Central memory CD8-positive, alpha-beta T cell (primary cell): ENCODE data around the gene ELP4.

Source experiments
- ATAC-seq: fragments of 150-1000 bp; cut with Tn5 transposase; replicated peaks from 2 replicates; pipeline ENCODE4 v1.10.0; 2022; ENCODE audit warnings: mild to moderate bottlenecking, moderate FRiP score, moderate number of reproducible peaks; ENCODE audit not compliant: poor library complexity, severe bottlenecking; ENCODE audit errors: extremely low read depth
- DNase-seq, 2 donors: peaks; one replicate each; pipeline ENCODE4 v3.0.0; 2021; ENCODE audit warnings: low spot score in 2 of 2
- H3K27ac Mint-ChIP-seq: one replicate; pipeline ENCODE4 v1.8.0; 2022; ENCODE audit warnings: low read depth, mild to moderate bottlenecking, moderate library complexity, mixed read lengths
- H3K27me3 Mint-ChIP-seq: one replicate; pipeline ENCODE4 v1.8.0; 2022; ENCODE audit warnings: mixed read lengths
- H3K36me3 Mint-ChIP-seq: one replicate; pipeline ENCODE4 v1.8.0; 2022; ENCODE audit warnings: mild to moderate bottlenecking, moderate library complexity, mixed read lengths; ENCODE audit not compliant: insufficient read depth
- H3K4me1 Mint-ChIP-seq: one replicate; pipeline ENCODE4 v1.8.0; 2022; ENCODE audit warnings: mixed read lengths
- H3K4me3 Mint-ChIP-seq: one replicate; pipeline ENCODE4 v1.8.0; 2022; ENCODE audit warnings: mild to moderate bottlenecking, moderate library complexity, mixed read lengths
- H3K9me3 Mint-ChIP-seq: one replicate; pipeline ENCODE4 v1.8.0; 2022; ENCODE audit warnings: mixed read lengths

ELP4 gene

DNA sequence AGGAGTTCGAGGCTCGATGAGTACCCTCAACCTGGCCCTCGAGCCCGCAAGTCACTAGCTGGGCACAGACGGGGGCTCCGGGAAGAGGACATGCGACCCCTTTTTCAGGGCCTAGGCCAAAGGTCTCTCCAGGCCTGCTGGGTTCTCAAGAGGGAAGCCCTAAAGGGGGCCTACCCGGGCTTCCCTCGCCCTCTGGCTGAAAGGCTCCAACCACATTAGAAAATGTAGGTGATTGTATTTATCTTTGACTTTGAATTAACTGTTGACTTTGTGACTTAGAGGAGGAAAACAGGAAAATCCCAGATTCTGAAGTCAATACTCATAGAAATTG lies 308.8 kb downstream of the ELP4 start:
- Mint-ChIP-seq H3K4me1 (peaks cover 13% of the 10 kb centered on the region), H3K27ac (no peak overlapping the region), H3K4me3 (no peak overlapping the region), H3K27me3 (peaks cover 82% of the 10 kb centered on the region), H3K36me3 (peaks cover 7% of the 10 kb centered on the region), H3K9me3 (no peaks in the 10 kb centered on the region)
- DNase-seq (no peak), ATAC-seq (no peak)

DNA sequence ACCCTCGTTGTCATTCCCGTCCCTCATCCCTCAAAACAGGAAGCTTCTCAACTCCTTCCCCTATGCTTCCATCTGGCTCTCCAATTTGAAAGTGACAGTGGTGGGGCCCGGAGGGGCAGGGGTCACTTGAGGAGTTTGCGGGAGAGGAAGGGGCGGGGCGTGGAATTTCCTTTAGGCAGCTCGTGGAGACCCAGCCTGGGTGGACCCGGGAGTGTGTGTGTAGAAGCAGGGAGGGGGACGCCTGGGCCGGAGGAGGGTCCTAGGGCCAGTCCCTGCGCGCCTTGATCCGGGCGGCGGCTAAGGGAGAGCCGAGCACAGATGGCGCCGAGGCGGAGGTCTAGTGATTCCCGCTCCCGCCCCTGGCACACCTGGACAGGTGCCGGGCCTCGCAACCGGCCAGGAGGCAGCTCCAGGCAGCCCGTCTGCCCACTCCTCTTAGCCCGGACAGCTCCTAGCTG lies 309.3 kb downstream of the ELP4 start:
- Mint-ChIP-seq H3K9me3 (no peaks in the 10 kb centered on the region), H3K27ac (no peak overlapping the region), H3K27me3 (peaks cover 87% of the 10 kb centered on the region)

DNA sequence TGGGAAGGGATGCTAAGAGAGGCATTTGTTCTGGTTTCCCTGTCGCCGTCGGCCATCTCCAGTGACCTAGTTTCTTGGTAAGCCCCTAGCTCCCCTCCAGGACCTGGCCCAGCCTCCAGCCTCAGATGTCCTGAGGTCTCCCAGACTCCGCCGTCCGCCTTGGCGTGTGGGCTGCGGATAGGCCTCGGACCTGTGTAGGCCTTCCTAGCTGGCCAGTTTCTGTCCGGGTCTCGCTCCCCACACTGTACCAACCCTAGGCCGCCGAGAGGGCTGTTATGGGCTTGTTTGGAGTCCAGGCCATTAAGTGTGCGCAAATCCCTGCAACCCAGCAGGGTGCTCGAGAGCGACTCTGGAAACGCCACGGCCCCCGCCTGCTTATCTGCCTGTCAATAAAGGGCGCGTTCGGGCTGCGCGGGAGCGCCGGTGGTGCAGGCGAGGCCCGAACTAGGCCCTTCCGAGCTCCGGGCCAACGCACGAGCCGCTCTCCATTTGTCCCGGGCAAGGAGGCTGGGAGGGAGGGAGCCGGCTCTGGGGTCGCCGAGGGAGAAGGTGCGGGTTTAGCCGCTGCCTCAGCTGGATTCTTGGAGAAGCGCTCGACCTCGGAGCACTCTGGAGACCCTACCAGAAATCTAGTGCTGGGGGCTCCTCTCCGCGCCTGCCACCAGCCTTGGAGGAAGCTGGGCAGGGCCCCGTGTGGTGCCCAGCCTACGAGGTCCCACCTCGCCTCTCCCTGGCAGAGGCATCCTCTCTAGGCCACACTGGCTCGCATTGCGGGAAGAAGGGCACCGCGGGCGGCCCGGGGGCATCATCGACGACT lies 310.3 kb downstream of the ELP4 start:
- Mint-ChIP-seq H3K27ac (no peak overlapping the region), H3K4me3 (no peak overlapping the region), H3K4me1 (peaks cover 10% of the 10 kb centered on the region), H3K36me3 (peaks cover 9% of the 10 kb centered on the region), H3K9me3 (no peaks in the 10 kb centered on the region), H3K27me3 (peaks cover 89% of the 10 kb centered on the region)
- ATAC-seq (no peak), DNase-seq (peak in 1 of 2 donors; percentile 7)

More for the DNA sequence above, 309.3 kb downstream of the ELP4 start:
- Mint-ChIP-seq H3K36me3 (peaks cover 7% of the 10 kb centered on the region), H3K4me1 (peaks cover 13% of the 10 kb centered on the region), H3K4me3 (no peak overlapping the region)
- ATAC-seq (no peak), DNase-seq (no peak)

DNA sequence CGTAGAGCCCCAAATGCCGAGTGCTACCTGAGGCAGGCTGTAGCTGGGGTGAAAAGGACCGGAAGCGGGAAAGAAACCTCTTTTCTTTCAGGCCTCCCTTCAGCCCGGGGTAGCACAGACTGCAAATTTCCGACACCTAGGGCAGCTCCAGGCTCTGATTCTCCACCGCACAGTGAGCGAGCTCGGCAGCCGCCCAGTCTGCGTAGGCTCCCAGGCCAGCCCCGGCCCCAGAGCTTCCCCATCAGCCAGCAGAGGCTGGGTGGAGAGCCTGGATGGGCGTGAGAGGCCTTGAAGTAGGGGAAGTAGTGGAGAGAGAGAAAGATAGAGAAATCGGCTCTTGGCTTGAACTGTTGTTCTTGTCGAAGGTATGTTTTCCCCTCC lies 310.9 kb downstream of the ELP4 start:
- H3K9me3 Mint-ChIP-seq, result no peaks in the 10 kb centered on the region
- peaks cover 9% of the 10 kb centered on the region for H3K36me3 Mint-ChIP-seq
- H3K27me3 Mint-ChIP-seq, result peaks cover 89% of the 10 kb centered on the region
- no peak for ATAC-seq
- no peak overlapping the region for H3K4me3 Mint-ChIP-seq
- H3K4me1 Mint-ChIP-seq, result peaks cover 5% of the 10 kb centered on the region
- no peak for DNase-seq
- no peak overlapping the region for H3K27ac Mint-ChIP-seq

DNA sequence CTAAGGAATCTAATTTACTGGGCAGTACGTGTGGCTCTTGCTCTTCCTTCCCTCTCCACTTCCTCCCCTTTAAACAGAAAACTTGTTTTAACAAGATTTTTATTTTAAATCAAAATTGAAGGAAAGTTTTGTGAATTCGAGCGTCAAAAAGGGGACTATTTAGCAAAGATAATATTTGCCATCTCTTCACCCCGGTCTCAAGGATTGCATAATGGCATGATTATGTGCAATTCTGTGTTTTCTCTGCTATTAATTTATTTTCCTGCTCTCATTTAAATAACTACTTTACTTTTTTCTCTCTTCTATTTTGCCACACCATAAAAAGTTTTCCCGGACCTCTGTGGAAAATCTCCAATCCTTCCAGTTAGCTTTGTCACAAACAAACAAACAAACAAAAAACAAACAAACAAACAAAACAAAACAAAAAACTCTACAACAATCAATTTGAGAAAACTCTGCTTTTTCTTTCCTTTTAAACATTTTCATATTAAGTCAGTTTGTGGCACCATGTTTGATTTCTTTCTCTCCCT lies 311.7 kb downstream of the ELP4 start:
- H3K9me3 Mint-ChIP-seq, result no peaks in the 10 kb centered on the region
- peaks cover 2% of the 10 kb centered on the region for H3K4me1 Mint-ChIP-seq
- peaks cover 89% of the 10 kb centered on the region for H3K27me3 Mint-ChIP-seq
- DNase-seq (no peak), ATAC-seq (no peak)
- peak overlapping the region; percentile 36 for H3K27ac Mint-ChIP-seq
- no peak overlapping the region for H3K4me3 Mint-ChIP-seq
- H3K36me3 Mint-ChIP-seq, result peaks cover 6% of the 10 kb centered on the region

DNA sequence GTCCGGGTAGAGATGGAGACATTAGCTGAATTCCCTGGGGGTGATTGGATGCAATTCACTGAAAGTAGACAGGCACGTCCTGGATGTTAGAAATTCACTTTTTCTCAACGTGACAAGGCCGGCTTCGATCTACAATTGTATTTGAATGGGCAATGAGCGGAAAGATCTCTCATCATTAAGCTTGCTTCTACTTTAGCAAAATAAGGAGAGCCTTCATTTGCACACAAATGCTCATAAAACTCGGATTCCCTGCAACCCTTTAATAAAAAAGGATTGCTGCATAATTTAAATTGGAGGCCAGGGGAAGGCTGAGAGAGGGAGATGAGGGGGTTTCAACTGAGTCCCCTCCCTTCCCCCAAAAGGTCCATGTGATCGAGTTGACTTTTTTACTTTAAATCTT lies 312.2 kb downstream of the ELP4 start:
- Mint-ChIP-seq H3K4me3 (no peak overlapping the region), H3K27ac (peak overlapping the region; percentile 36), H3K9me3 (no peaks in the 10 kb centered on the region), H3K27me3 (peaks cover 90% of the 10 kb centered on the region), H3K4me1 (no peaks in the 10 kb centered on the region), H3K36me3 (peaks cover 6% of the 10 kb centered on the region)
- ATAC-seq (no peak), DNase-seq (no peak)

DNA sequence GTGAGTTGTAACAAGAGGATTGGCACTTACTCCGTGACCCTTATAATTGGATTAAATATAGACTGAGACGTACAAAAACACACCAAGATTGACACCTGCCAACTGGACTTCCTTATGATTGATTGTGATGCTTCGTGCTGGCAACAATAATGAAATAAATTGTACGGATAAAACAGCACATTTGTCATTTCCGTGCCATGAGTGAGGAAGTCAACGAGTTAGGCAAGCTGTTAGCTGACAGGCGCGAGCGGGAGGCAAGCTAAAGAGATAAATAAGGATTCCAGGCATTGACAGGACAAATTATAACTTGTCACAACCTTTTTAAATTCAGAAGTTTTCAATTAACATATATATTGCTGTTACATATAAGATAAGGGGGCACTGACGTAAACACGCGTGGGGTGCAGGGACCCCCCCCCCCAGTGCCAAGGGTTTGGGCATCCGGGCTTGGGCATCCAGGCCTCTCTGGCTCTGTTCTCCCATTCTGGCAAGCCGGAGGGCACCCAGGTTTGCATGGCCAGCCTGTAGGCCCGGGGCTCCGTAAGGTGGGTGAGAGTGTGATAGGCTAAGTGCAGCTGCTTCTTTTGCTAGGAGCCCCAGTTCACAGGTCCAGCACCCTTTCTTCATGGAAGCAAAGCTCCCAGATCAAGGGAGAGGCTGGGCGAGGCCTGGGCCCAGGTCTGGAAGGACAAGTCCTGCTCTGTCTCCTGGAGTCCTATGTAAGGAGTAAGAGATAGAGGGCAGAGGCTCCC lies 312.8 kb downstream of the ELP4 start:
- peaks cover 96% of the 10 kb centered on the region for H3K27me3 Mint-ChIP-seq
- no peak overlapping the region for H3K4me3 Mint-ChIP-seq
- H3K27ac Mint-ChIP-seq, result no peak overlapping the region
- H3K4me1 Mint-ChIP-seq, result peaks cover 3% of the 10 kb centered on the region
- H3K9me3 Mint-ChIP-seq, result no peaks in the 10 kb centered on the region
- ATAC-seq (no peak), DNase-seq (no peak)
- peaks cover 6% of the 10 kb centered on the region for H3K36me3 Mint-ChIP-seq

DNA sequence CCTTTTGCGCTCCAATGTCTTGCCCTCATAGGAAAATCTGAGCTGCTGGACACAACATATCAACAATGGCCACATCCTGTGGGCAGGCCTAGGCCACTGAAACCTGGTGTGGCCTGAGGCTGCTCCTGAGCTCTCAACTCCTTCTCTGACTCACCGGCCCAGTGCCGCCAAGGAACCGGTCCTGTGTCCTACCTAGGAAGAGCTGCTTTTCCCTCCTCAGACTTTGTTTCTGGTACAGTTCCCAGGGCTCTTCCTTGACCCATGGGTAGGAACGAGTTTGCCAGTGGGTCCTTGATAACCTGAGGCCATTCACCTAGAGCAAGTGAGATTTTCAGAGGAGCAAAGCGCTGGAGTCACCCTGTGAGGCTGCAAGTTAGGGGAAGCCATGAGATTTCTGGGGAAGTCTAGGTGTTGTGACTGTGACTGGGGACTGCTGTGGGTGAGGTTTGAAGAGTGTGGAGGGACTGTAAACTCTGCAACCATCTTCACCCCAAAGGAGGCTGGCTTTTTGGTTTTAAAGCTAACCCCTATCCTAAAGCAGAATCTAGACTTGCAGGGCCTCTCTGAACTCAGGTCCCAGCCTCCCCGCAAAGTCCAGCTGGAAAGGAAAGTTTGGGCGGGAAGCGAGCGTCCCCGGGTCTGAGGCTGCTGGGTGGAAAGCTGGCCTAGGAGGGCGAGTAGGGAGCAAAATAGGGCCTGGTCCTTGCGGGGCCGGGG lies 313.5 kb downstream of the ELP4 start:
- Mint-ChIP-seq H3K36me3 (peaks cover 8% of the 10 kb centered on the region), H3K27ac (no peak overlapping the region), H3K4me3 (no peak overlapping the region), H3K27me3 (peaks cover 100% of the 10 kb centered on the region), H3K9me3 (no peaks in the 10 kb centered on the region), H3K4me1 (peaks cover 9% of the 10 kb centered on the region)
- DNase-seq, result no peak
- ATAC-seq, result no peak

DNA sequence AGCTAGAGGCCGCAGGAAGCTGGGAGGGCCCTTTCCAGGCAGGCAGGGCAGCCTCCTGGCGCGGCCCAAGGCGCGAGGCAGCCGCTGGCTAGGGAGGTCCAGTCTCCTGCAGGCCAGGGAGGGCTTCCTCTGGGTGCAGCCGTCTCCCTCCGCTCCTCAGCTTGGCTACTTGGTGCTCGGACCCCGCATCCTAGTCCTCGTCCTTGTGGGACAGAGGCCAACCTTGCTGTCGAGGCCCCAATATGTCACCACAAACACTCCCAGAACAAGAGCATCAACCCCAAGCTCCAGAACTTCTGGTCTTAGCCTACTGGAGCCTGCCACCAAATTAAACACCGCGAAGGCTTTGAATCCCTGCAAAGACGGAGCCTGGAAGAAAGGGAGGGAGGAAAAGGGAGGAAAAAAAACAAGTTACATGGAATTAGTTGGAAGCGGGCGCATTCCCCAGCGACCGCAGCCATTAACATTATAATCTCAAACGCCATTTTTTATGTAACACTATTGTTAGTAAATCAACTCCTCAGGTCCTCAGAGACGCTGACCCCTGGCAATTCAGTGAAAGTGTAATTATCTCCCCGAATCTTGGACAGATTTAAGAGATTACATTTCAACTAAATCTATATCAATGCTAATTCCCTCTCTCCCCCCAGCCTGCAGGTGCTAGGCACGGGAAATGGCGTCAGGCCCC lies 314.2 kb downstream of the ELP4 start:
- Mint-ChIP-seq H3K36me3 (peaks cover 8% of the 10 kb centered on the region), H3K4me1 (peaks cover 9% of the 10 kb centered on the region), H3K4me3 (no peak overlapping the region), H3K9me3 (no peaks in the 10 kb centered on the region), H3K27ac (no peak overlapping the region), H3K27me3 (peaks cover 100% of the 10 kb centered on the region)
- DNase-seq (no peak), ATAC-seq (no peak)

DNA sequence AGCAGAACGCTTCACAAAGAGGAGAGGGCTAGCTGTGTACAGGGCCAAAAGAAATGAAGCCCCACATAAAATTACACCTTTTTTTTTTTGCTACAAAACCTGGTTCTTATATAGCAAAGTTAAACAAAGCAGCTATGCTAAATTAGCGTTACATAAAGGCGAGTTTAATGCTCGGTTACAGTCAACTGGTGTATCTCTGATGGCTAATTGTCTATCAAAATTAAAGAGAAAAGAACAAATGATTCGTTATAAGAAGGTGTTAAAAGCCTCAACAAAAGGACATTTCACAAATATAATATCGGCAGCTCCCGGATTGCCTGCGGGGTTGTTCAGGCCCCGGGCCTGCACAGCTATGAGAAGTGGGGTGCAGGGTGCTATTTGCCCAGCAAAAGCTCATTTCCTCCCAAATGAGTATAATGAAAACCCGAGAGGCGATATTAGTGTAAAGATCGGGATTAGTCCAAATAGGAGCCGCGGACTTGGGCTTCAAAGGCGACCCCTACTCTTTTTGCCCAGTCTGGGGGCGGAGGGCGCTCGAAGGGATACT lies 314.8 kb downstream of the ELP4 start:
- Mint-ChIP-seq H3K27me3 (peaks cover 100% of the 10 kb centered on the region), H3K27ac (no peak overlapping the region), H3K36me3 (peaks cover 8% of the 10 kb centered on the region), H3K4me3 (no peak overlapping the region), H3K9me3 (no peaks in the 10 kb centered on the region), H3K4me1 (peaks cover 9% of the 10 kb centered on the region)
- DNase-seq, result no peak
- ATAC-seq, result no peak

DNA sequence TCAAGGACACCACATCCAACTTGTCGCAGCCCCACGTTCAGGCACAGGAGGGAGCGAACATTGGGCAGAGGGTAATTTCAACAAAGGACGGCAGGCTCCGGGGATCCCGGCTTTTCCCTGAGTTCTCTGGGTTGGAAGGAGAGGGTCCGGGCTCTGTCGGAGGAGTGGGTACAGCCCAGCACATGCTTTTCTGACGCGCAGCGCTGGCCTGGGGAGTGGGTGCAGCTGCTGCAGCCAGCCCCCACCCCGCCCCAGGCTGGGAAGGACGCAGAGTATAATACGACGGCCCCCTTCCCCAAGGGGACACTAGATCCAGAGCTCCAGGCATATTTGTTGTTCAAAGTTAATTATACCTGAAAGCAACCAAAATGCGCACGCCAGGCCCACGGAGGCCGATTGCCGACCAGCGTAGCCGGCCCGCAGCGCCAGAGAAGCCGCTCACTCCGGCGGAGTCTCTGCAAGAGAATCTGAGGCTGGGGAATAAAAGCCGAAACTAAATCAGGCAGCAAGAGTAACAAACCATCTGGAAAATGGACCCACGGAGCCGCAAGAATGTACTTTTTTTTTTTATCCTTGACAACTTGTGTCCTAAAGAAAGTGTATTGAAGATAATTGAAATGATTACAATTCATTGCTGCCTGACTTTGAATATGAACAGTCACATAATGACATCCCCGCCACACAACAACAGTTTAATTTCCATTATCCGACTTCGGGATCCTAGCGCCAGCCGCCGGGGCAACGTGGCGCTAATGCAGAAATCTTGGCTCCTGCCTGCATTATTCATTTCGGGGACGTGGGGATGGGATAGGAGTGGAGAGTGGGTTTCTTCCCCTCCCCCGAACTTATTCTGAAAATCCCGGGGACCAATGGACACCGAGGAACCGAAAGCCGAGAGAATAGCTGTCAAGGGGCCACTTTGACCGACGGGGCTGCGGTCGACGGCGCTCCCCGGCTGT lies 315.6 kb downstream of the ELP4 start:
- ATAC-seq, result no peak
- Mint-ChIP-seq H3K9me3 (no peaks in the 10 kb centered on the region), H3K4me3 (no peak overlapping the region)

More for the DNA sequence above, 315.6 kb downstream of the ELP4 start:
- Mint-ChIP-seq H3K27ac (no peak overlapping the region), H3K4me1 (peaks cover 9% of the 10 kb centered on the region), H3K27me3 (peaks cover 100% of the 10 kb centered on the region), H3K36me3 (peaks cover 8% of the 10 kb centered on the region)
- no peak for DNase-seq
